Measurements from ENCODE around the gene MMP11.

The MMP11 gene

GRCh38 chr22:23801238-23801821 lies 28.7 kb downstream of the MMP11 start:
- DNase-seq (ENCODE audit: low read depth), result no peak

GRCh38 chr22:23801886-23802377 lies 29.3 kb downstream of the MMP11 start:
- DNase-seq (ENCODE audit: low read depth), result no peak

GRCh38 chr22:23803001-23803819 lies 30.6 kb downstream of the MMP11 start:
- no peak for DNase-seq (ENCODE audit: low read depth)

GRCh38 chr22:23804781-23805291 lies 32.2 kb downstream of the MMP11 start:
- no peak for DNase-seq (ENCODE audit: low read depth)

- no peak for DNase-seq (ENCODE audit: low read depth)
These were observed 34.2 kb downstream of the MMP11 start for GRCh38 chr22:23806837-23807236.

GRCh38 chr22:23812378-23812777 lies 39.7 kb downstream of the MMP11 start:
- no peak for DNase-seq (ENCODE audit: low read depth)

- DNase-seq (ENCODE audit: low read depth), result no peak
These were observed 43.0 kb downstream of the MMP11 start for GRCh38 chr22:23815541-23816155.

- DNase-seq (ENCODE audit: low read depth), result no peak
These were observed 43.7 kb downstream of the MMP11 start for GRCh38 chr22:23816156-23816976.

- no peak for DNase-seq (ENCODE audit: low read depth)
These were observed 44.5 kb downstream of the MMP11 start for GRCh38 chr22:23817146-23817545.

GRCh38 chr22:23818541-23818940 lies 45.9 kb downstream of the MMP11 start:
- no peak for DNase-seq (ENCODE audit: low read depth)

- DNase-seq (ENCODE audit: low read depth), result no peak
These were observed 48.1 kb downstream of the MMP11 start for GRCh38 chr22:23820748-23821211.

- no peak for DNase-seq (ENCODE audit: low read depth)
These were observed 49.5 kb downstream of the MMP11 start for GRCh38 chr22:23822101-23822671.

- DNase-seq (ENCODE audit: low read depth), result no peak
These were observed 50.7 kb downstream of the MMP11 start for GRCh38 chr22:23823331-23823791.

GRCh38 chr22:23824476-23825245 lies 52.0 kb downstream of the MMP11 start:
- DNase-seq (ENCODE audit: low read depth), result no peak

GRCh38 chr22:23825246-23825905 lies 52.7 kb downstream of the MMP11 start:
- DNase-seq (ENCODE audit: low read depth), result no peak

GRCh38 chr22:23826510-23827350 lies 54.1 kb downstream of the MMP11 start:
- DNase-seq (ENCODE audit: low read depth), result no peak

- DNase-seq (ENCODE audit: low read depth), result no peak
These were observed 54.8 kb downstream of the MMP11 start for GRCh38 chr22:23827351-23827995.

All from activated T-cell treated with anti-CD3 and anti-CD28 coated beads for 48 hours (primary cell).